ENCODE results near the gene PODXL.

DNA sequence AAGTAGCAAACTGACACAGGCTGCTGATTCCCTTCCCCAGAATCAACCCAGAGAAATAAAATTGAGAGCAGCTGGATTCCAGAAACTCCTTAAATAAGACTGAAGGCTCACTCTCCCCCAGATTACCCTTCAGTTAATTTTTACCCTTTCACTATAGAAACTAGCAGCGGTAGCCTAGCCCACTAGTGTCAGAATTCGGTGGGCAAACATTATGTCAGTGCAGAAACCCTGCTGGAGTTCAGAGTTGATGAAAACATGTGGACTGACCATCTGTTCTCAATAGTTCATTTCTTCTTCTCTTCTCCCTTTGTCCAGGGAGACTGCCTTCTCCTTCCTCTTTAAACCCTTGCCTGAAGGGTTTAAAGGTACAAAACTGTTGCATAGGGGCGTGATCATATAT, 100.1 kb downstream of the PODXL start:
- TF ChIP-seq POLR2AphosphoS5 (IDR thresholded peaks at IDR 0.05; ENCODE audit: borderline replicate concordance, low read depth, low read length) = no peak
- no peak for TF ChIP-seq EZH2 (IDR thresholded peaks at IDR 0.05)
